ENCODE measurements around the gene SORCS3. TPM values are rescaled to one million over a fixed set of nuclear protein-coding genes. Genes with fewer than 3 reads are reported as not detected.

Gene SORCS3
- total and polyA plus RNA-seq, 2 of the 4 experiments (the other 2 are of a cell fraction) = not detected

- H3K4me3 ChIP-seq (ENCODE audit: insufficient read depth, low read depth, low read length) = no peak overlapping the region
- no peak overlapping the region for H2AK5ac ChIP-seq (ENCODE audit: low read depth, low read length)
- no peak overlapping the region for H3K14ac ChIP-seq (replicated peaks; ENCODE audit: low read depth, low read length)
- H3K18ac ChIP-seq (ENCODE audit: low read depth, low read length) = no peak overlapping the region
- no peak overlapping the region for H3K9ac ChIP-seq (ENCODE audit: low read depth, low read length)
- H2AK9ac ChIP-seq (replicated peaks; ENCODE audit: low read depth, low read length, poor library complexity) = no peak overlapping the region
- ChIA-PET CTCF (no interaction called here), POLR2A (ENCODE audit: unreplicated experiment) (no interaction called here)
- no peak overlapping the region for H4K8ac ChIP-seq (ENCODE audit: low read depth in 2 of 2, low read length in 2 of 2)
- no peaks in the 10 kb centered on the region for H3K79me1 ChIP-seq (ENCODE audit: low read depth in 1 of 2, low read length in 2 of 2)
- H2BK20ac ChIP-seq (ENCODE audit: low read depth, low read length) = no peak overlapping the region
- H3K4ac ChIP-seq (ENCODE audit: low read depth, low read length) = no peak overlapping the region
- H4K5ac ChIP-seq (ENCODE audit: low read depth, low read length) = no peak overlapping the region
- TF ChIP-seq CTCF (conservative IDR thresholded peaks at IDR 0.05; ENCODE audit: low read depth, low read length) (no peak), MAZ (IDR thresholded peaks at IDR 0.05; ENCODE audit: borderline replicate concordance, low read depth, low read length) (no peak), MXI1 (IDR thresholded peaks at IDR 0.05; ENCODE audit: borderline replicate concordance, low read depth, low read length) (no peak), FOS (IDR thresholded peaks at IDR 0.05; ENCODE audit: low read depth, low read length) (no peak), RAD21 (IDR thresholded peaks at IDR 0.05; ENCODE audit: low read length) (no peak), CHD1 (IDR thresholded peaks at IDR 0.05; ENCODE audit: low read depth, low read length) (no peak), RCOR1 (IDR thresholded peaks at IDR 0.05; ENCODE audit: insufficient replicate concordance, low read length) (no peak), NFE2L2 (IDR thresholded peaks at IDR 0.05; ENCODE audit: low read depth, low read length) (no peak), RFX5 (IDR thresholded peaks at IDR 0.05; ENCODE audit: low read depth, low read length) (no peak), CEBPB (IDR thresholded peaks at IDR 0.05; ENCODE audit: low read depth, low read length) (no peak)
- no peak overlapping the region for H3K23ac ChIP-seq (ENCODE audit: low read depth, low read length)
- no peak overlapping the region for H2BK120ac ChIP-seq (ENCODE audit: low read depth, low read length)
- no peak overlapping the region for H3K4me2 ChIP-seq (ENCODE audit: low read depth, low read length)
- ATAC-seq (ENCODE audit: low read depth) (no peak), DNase-seq (no peak)
- H2BK15ac ChIP-seq (ENCODE audit: low read depth, low read length) = no peak overlapping the region
- H3K4me1 ChIP-seq (ENCODE audit: control insufficient read depth, insufficient read depth, low read length) = no peaks in the 10 kb centered on the region
- no CpG with 5 or more reads among the region's 1 CpG for WGBS, 2 experiments (ENCODE audit: extremely low coverage in 2 of 2, insufficient read length in 1 of 2)
- H3K36me3 ChIP-seq (ENCODE audit: control insufficient read depth, insufficient read depth, low read length) = no peaks in the 10 kb centered on the region
- no peak overlapping the region for H3K27ac ChIP-seq (ENCODE audit: insufficient read depth, low read length)
- in situ Hi-C loops (cut with MboI; ENCODE audit: low sequenced_read_pairs) (no loop called here), dilution Hi-C loops (cut with HindIII; ENCODE audit: low sequenced_read_pairs, unreplicated experiment) (no loop called here), intact Hi-C loops (cut with micrococcal nuclease) (no loop called here)
- BruUV-seq (replicated peaks) = no TSS peak
- peaks cover 11% of the 10 kb centered on the region; the same call in 1 of the 2 replicates for H3K9me3 ChIP-seq (ENCODE audit: control insufficient read depth, insufficient read depth, low read length)
- no peak overlapping the region for H4K91ac ChIP-seq (ENCODE audit: insufficient read depth, low read depth, low read length)
- H2BK5ac ChIP-seq (ENCODE audit: low read depth, low read length, poor library complexity, severe bottlenecking) = no peak overlapping the region
- H2AFZ ChIP-seq (replicated peaks; ENCODE audit: low read length, poor library complexity) = no peak overlapping the region
- no peaks in the 10 kb centered on the region for H4K20me1 ChIP-seq (ENCODE audit: insufficient read depth, low read length)
- no peaks in the 10 kb centered on the region for H3K9me1 ChIP-seq (ENCODE audit: insufficient read depth, low read length)
- H3K56ac ChIP-seq (ENCODE audit: extremely low read depth, insufficient read depth, low read length) = no peak overlapping the region
- H3K27me3 ChIP-seq (ENCODE audit: control insufficient read depth, insufficient read depth, low read length) = no peaks in the 10 kb centered on the region
Observed at GRCh38 chr10:104683567-104683966, 42.5 kb downstream of the SORCS3 start.

Measured in IMR-90 (cell line).